Adipose tissue (tissue), 3 donors: ENCODE data around the gene ARHGAP22. TPM values are rescaled to one million over a fixed set of nuclear protein-coding genes. Genes with fewer than 3 reads are reported as not detected.

Experiments used
- H3K27ac ChIP-seq: one replicate; pipeline ENCODE4 v1.5.1; 2013; ENCODE audit warnings: low read depth, low read length
- WGBS, 3 donors: extraction: QIAGEN DNeasy Blood & Tissue Kit; methylation state at CpG; one replicate each; pipeline ENCODE4 v1.1.7; 2013; 5-methylcytosine and 5-hydroxymethylcytosine counted together
- polyA plus RNA-seq, 3 donors: library from polyadenylated mRNA; stranded (reverse); fragments of 200-250 nt; gene quantifications; one replicate each; pipeline ENCODE4 v1.2.3, GENCODE V29; 2013
- donor health status: healthy with polysubstance abuse.
- donor health status: Bipolar disorder and iron deficiency.
- donor health status: healthy.

Gene ARHGAP22
- polyA plus RNA-seq, 3 donors: 0.56 to 2.9 (median 0.98) TPM

DNA sequence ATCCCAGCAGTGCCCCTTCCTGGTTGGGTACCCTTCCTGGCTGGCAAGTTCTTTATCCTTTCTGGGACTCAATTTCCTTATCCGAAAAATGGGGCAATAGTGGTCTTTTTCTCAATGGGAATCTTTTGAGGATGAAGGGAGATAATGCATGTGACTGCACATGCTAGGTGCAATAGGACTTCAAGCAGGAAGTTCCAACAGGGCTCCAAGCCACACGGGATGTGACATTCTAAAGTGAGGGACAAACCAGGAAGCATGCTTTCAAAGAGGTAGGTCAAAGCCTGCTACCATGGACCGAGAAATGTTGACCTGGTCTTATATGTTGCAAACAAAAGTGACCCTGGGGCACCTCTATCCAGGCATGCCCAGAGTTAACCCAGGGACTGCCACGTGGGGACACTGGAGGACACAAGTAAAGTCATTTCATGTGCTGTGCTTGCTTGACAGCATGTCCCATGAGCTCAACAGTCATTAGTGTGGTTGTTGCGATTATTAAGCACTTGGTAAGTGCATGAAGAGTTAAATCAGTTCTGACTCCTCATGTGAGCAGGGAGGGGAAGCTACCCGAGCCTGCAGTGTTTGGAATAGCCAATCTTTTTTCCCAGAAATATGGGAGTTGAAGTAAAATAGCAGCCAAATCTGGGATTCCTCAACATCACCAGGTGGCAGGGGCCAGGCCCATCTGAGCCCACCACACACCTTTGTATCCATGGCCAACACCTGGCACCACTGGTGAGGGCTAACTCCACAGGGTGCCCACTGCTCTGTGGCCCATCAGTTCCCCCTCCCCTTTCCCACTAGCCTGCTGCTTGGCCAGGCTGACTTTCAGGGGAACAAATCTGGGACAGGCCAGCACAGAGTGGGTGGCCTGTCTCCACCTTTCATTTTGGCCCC lies 5.7 kb downstream of the ARHGAP22 start:
- no peak overlapping the region for H3K27ac ChIP-seq
- WGBS, 3 donors: 69 to 70% (median 70%) methylated on average over 6 of the region's 6 CpGs

GRCh38 chr10:48598243-48598935 lies 6.5 kb downstream of the ARHGAP22 start:
- WGBS, 3 donors: 87 to 93% (median 93%) methylated on average over 7 of the region's 7 CpGs
- no peak overlapping the region for H3K27ac ChIP-seq

DNA sequence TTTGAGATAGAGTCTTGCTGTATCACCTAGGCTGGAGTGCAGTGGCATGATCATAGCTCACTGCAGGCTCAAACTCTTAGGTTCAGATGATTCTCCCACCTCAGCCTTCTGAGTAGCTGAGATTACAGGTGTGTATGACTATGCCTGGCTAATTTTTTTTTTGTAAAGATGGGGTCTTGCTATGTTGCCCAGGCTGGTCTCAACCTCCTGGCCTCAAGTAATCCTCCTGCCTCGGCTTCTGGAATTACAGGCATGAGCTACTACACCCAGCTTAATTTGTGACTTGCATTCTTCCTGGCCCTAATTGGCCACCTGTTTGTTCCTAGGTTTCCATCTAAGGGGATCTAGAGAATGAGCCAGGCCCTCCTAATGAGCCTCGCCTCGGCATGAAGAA lies 9.3 kb downstream of the ARHGAP22 start:
- H3K27ac ChIP-seq: no peak overlapping the region
- WGBS, 3 donors: 66 to 92% (median 85%) methylated on average over 3 of the region's 3 CpGs

- 41 to 76% (median 65%) methylated on average over 7 of the region's 7 CpGs for WGBS, 3 donors
These were observed 9.9 kb downstream of the ARHGAP22 start for GRCh38 chr10:48594803-48595538.

GRCh38 chr10:48594371-48594770 lies 10.5 kb downstream of the ARHGAP22 start:
- H3K27ac ChIP-seq: no peak overlapping the region
- 69 to 88% (median 84%) methylated on average over 4 of the region's 4 CpGs for WGBS, 3 donors

More at GRCh38 chr10:48594803-48595538, 9.9 kb downstream of the ARHGAP22 start:
- H3K27ac ChIP-seq: no peak overlapping the region

- H3K27ac ChIP-seq: no peak overlapping the region
- 84 to 86% (median 86%) methylated on average over 6 of the region's 6 CpGs for WGBS, 3 donors
These were observed 12.5 kb downstream of the ARHGAP22 start for GRCh38 chr10:48592346-48592745.

DNA sequence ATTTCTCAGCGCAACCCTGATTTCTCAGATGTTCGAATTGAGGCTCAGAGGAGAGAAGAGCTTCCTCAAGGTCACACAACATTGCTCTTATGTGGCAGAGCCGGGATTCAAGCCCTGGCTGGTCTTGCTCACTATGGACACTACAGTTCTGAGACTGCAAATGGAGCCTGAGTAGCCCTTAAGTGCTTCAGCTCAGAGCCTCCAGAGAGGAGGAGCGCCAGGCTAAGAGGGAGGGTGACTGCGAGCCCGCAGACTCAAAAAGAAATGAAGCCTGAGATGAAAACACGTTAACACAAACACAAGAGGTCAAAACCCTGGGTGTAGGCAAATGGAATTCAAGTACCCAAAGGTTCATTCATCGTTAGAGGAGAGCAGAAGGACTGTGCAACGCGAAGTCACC lies 13.9 kb downstream of the ARHGAP22 start:
- H3K27ac ChIP-seq: no peak overlapping the region
- 86 to 93% (median 90%) methylated on average over 10 of the region's 10 CpGs for WGBS, 3 donors

- H3K27ac ChIP-seq: no peak overlapping the region
- WGBS, 3 donors: 53 to 88% (median 53%) methylated on average over 5 of the region's 5 CpGs
These were observed 15.6 kb downstream of the ARHGAP22 start for GRCh38 chr10:48589266-48589665.

DNA sequence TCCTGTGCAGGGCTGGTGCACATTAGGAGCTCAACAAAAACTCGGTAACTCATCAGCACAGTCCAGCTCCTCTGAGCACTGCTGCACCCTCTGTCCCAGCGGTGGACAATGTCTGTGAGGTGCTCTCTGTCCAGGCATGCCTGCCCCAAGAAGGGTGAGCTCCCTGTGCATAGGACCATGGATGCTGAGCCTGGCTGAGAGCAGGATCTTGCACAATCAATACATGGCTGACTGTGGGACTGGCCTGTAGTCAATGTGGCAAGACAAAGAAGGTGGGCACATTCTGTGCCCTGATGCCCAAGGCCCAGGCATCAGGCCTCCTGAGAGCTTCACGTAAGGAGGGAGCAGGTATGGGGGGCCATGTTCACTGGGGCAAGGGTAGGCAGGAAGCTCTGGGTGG lies 17.1 kb downstream of the ARHGAP22 start:
- H3K27ac ChIP-seq: no peak overlapping the region
- 93 to 97% (median 93%) methylated on average over 3 of the region's 3 CpGs for WGBS, 3 donors

DNA sequence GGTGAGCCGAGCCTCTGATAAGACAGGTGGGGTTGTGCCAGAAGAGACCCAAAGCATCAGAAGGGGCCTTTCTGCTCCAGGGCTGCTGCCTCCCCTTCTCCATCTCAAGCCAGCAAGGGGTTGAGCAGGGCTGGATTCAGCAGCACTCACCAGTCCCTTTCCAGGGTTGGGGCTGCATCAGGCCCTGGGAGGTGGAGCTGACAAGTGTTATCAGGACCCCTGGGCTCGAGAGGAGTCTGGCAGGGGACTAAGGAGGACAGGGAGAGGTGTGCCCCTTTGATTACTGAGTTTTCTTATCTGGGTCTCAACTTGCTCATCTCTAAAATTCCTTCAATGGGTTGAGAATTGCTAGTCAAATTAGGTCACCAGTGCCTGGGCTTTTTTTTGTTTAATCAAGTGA lies 17.8 kb downstream of the ARHGAP22 start:
- WGBS, 3 donors: 32 to 68% (median 53%) methylated on average over 2 of the region's 2 CpGs

GRCh38 chr10:48582970-48583369 lies 21.9 kb downstream of the ARHGAP22 start:
- 82 to 89% (median 82%) methylated on average over 10 of the region's 10 CpGs for WGBS, 3 donors
- no peak overlapping the region for H3K27ac ChIP-seq

More for the DNA sequence above, 17.8 kb downstream of the ARHGAP22 start:
- H3K27ac ChIP-seq: no peak overlapping the region

- no peak overlapping the region for H3K27ac ChIP-seq
- WGBS, 3 donors: 77 to 89% (median 83%) methylated on average over 5 of the region's 5 CpGs
These were observed 24.6 kb downstream of the ARHGAP22 start for GRCh38 chr10:48580236-48580635.

GRCh38 chr10:48579251-48579960 lies 25.5 kb downstream of the ARHGAP22 start:
- H3K27ac ChIP-seq: no peak overlapping the region
- WGBS, 3 donors: 52 to 55% (median 52%) methylated on average over 8 of the region's 8 CpGs

DNA sequence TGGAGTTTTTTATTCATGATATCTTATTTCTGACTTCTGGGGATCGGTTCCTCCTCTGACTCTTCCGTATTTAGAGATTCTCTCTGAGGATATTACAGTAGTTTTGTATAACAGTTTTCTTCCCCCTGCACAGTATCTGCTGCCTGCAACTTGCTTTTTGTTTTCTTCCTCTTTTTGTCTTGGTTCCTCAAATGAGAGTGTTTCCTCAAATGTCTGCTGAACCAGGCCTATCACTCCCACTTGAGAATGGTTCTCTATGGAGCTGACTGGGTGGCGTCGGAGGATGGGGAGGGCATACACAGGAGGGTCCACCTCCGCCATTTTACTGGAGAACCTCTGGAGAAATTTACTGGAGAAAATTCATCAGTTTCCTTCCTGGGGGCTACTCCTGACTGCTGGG lies 27.7 kb downstream of the ARHGAP22 start:
- 57 to 80% (median 61%) methylated on average over 5 of the region's 5 CpGs for WGBS, 3 donors
- no peak overlapping the region for H3K27ac ChIP-seq

GRCh38 chr10:48576501-48576900 lies 28.4 kb downstream of the ARHGAP22 start:
- H3K27ac ChIP-seq: no peak overlapping the region
- WGBS, 3 donors: 40 to 72% (median 71%) methylated on average over 2 of the region's 2 CpGs

- H3K27ac ChIP-seq: no peak overlapping the region
- 93 to 94% (median 93%) methylated on average over 4 of the region's 4 CpGs for WGBS, 3 donors
These were observed 29.0 kb downstream of the ARHGAP22 start for GRCh38 chr10:48575901-48576300.

DNA sequence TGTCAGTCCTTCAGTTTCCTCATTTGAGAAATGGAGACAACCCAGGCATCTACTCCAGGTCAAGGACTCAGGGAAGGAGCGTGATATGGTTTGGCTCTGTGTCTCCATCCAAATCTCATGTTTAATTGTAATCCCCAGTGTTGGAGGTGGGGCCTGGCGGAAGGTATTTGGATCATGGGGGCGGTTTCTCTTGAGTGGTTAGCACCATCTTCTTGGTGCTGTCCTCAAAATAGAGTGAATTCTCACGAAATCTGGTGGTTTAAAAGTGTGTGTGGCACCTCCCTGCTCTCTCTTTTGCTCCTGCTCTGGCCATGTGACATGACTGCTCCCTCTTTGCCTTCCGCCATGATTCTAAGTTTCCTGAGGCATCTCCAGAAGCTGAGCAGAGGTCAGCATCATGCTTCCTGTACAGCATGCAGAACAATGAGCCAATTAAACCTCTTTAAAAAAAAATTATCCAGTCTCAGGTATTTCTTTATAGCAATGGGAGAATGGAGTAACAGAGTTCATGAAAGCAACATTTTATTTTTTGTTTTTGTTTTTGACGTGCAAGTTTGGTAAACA lies 30.0 kb downstream of the ARHGAP22 start:
- no peak overlapping the region for H3K27ac ChIP-seq
- 80 to 92% (median 87%) methylated on average over 6 of the region's 6 CpGs for WGBS, 3 donors

GRCh38 chr10:48574322-48574796 lies 30.5 kb downstream of the ARHGAP22 start:
- no peak overlapping the region for H3K27ac ChIP-seq
- 77 to 93% (median 89%) methylated on average over 5 of the region's 5 CpGs for WGBS, 3 donors
